Ramos (cell line): Measurements from ENCODE around the gene PLIN4.

ENCODE experiments used
- in situ Hi-C: fragments of 300-500 bp; cut with MboI; formaldehyde crosslinking; loops from one replicate; pipeline ENCODE4 v1.14.3; 2022; ENCODE audit warnings: low sequenced_read_pairs; ENCODE audit not compliant: unreplicated experiment

The PLIN4 gene

DNA sequence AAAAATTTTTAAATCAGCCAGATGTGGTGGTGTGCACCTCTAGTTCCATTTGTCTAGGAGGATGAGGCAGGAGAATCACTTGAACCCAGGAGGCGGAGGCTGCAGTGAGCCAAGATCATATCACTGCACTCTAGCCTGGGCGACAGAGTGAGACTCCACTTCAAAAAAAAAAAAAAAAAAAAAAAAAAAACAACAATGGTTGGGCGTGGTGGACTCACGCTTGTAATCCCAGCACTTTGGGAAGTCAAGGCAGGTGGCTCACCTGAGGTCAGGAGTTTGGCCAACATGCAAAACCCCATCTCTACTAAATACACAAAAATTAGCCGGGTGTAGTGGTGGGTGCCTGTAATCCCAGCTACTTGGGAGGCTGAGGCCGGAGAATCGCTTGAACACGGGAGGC, 9.1 kb upstream of the PLIN4 start:
- in situ Hi-C loops: loop anchor here (10.0 kb wide), 1 partner anchor 263 kb away; no protein-coding TSS in a partner anchor

DNA sequence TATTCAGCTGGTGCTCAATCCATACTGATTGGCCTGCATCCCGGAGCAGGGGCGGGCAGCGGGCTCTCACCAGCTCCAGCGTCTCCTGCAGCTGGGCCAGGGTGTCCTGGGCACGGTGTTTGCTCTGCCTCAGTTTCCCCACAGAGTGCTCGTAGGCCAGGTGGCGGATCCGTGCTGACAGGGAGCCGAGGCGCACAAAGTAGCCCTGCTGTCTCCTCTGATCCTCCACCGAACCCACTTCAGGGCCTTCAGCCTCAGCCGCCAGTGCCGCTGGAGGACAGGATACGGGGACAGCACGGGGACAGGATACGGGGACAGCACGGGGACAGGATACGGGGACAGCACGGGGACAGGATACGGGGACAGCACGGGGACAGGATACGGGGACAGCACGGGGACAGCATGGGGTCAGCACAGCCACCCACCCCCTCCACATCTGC, 7.3 kb upstream of the PLIN4 start:
- in situ Hi-C loops: loop anchor here (10.0 kb wide), 1 partner anchor 261 kb away; no protein-coding TSS in a partner anchor

DNA sequence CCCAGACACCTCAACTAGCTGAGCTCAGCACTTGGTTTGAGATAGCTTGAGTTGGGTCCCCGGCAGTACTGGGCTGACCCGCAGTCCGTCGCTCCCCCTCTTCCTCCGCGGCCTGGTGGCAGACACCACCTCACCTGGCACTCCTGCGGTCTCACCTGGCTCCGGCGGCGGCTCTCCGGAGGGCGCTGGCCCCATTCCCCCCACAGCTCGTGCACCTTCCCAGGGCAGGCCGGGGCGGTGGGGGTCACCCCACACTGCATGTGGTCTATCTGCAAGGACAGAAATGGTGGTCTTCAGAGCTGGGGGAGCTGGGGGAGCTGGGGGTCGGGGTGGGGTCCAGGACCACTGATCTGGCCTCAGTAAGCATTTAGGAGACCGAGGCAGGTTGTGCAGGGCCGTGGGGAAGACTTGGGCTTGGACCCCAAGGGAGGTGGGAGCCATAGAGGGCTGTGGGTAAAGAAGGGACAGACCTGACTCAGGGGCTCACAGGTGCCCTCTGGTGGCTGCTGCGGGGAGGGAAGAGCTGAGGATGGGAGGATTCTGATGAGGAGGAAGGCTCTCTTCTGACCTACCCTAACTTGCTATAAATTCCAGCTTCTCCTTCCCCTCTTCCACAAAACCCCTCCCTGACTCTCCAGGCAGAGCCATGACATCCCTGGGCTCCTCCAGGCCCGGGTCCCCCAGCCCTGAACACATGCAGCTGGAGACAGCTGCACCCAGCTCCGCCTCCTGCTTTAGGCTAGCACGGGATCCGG, 6.7 kb upstream of the PLIN4 start:
- in situ Hi-C loops: loop anchor here (10.0 kb wide), 1 partner anchor 260 kb away; no protein-coding TSS in a partner anchor

DNA sequence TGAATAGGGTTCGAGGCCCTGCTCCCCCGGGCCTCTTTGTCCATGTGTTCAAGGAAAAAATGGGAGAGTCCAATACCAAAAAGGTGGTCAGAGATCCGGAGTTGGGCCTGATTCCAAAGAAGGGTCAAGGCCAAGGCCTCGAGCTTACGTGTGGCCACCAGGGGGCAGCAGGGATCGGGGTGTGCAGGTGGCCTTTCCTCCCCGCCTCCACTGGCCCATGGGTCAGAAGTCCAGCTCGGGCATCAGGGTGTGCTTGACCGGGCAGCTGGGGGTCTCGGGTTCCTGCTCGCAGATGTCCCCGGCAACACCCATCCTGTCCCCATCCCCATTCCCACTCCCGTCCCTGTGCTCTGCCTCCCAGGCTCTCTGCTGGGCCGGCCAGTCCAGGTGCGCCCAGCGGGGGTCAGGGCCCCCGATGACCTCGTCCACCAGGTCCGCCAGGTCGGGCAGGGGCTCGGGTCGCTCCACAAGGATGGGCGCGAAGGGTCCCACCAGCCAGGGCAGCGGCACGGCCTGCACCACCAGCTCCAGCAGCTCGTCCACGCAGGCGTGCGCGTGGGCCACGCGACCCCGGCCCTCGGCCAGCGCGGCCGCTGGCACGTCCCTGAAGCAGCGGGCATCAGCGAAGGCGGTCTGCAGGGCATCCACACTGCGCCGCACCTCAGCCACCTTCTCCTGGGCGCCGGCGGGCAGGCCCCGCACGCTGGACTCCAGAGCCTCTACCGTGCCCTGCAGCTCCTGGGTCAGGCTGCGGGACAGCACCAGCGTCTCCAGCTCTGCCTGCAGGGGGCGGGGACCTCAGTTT, 5.2 kb upstream of the PLIN4 start:
- in situ Hi-C loops: loop anchor here (10.0 kb wide), 1 partner anchor 259 kb away; no protein-coding TSS in a partner anchor

DNA sequence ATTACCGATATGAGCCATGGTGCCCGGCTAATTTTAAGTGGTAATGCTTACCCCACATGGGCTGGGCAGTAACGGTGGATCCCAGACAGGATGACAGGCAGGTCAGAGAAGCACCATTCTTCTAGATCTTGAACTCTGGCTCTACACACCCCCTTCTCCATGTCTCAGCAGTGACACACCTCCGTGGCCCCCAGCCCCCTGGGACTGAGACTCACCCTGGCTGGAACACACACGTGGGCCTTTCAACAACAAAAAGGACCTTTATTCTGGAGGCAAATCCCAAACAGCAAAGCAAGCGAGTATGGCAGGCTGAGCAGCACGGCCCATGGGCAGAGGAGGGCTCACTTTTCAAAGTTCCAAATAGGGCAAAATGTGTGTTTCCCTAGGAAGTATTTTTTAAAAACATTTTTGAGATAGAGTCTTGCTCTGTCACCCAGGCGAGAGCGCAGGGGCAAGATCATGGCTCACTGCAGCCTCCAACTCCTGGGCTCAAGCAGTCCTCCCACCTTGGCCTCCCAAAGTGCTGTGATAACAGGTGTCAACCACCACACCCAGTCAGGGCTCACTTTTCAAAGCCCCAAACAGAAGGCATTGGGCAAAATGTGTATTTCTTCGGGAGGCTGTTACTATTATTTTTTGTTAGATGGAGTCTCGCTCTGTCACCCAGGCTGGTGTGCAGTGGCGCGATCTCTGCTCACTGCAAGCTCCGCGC, 4.2 kb upstream of the PLIN4 start:
- in situ Hi-C loops: loop anchor here (10.0 kb wide), 1 partner anchor 258 kb away; no protein-coding TSS in a partner anchor

DNA sequence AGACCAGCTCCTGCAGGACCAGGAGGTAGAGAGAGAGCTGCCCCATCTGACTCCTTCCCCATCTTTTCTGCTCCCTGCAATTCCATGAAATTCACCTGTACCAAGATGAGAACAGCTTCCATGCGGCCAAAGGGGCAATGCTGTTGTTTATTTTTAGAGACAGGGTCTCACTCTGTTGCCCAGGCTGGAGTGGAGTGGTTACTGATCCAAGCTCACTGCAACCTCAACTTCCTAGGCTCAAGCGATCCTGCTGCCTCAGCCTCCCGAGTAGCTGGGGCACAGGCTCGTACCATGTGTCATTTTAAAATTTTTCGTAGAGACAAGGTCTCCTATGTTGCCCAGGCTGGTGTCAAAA, 3.6 kb upstream of the PLIN4 start:
- in situ Hi-C loops: loop anchor here (10.0 kb wide), 1 partner anchor 257 kb away; no protein-coding TSS in a partner anchor

DNA sequence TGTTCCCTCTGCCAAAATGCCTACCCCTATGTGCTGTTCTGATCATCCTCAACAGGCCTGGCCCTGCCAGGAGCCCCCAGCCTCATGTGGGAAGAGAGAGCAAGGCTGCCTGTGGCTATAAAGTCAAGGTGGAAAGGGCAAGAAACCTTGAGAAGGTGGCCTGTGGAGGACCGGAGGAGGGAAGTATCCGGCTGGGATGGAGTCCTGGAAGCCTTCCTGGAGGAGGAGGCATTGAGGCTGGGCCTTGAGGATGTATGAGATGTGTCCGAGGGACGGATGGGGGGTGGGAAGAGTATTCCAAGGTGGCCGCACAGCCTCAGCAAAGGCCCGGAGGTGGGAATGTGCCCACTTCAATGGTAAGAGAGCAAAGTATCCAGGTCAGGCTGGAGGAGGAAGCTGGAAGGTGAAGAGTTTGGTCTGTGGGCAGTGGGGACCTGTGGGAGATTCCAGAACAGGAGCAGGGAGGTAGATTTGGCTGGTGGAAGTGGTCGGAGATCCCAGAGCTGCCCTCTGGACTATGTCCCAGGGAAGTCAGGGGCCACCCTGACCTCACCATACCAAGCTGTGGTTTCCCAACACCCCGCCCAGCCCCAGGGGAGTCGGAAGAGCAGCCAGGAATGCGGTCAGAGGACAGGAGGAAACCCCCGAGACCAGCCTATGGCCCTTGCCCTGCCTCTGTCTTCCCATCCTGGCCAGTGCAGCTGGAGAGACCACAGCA, 3.0 kb upstream of the PLIN4 start:
- in situ Hi-C loops: loop anchor here (10.0 kb wide), 1 partner anchor 257 kb away; no protein-coding TSS in a partner anchor

DNA sequence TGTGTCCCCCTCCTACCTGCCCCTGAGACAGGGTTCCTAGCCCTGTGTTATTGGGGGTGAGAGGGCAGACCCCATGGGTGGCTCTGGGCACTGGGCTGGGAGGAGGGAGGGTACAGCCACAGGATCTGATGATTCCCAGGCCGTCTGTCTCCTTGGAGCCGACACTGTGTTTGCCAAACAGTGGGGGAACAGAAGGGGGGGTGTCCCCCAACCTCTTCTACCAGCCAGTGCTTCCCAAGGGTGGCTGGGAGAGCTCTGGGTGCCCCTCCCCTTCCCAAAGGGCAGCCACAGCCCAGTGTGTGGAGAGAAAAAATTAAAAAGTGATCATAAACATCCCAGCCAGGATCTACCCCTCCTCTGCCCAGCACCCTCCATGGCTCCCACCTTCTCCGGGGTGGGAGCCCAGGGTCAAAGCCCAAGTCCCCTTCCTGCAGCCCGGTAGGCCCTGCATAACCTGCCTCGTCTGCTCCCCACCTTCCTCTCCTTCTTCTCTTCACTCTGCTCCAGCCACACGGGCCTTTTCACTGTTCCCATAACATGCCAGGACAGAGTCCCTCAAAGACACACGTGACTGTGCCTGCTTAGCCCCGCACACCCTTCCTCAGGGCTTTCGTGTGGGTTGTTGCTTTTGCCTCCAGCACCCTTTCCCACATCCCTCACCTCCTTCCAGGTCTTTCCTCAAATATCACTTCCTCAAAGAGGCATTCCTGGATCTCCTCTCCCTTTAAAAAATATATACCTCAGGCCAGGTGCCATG, 1.4 kb upstream of the PLIN4 start:
- in situ Hi-C loops: loop anchor here (10.0 kb wide), 1 partner anchor 255 kb away; no protein-coding TSS in a partner anchor

DNA sequence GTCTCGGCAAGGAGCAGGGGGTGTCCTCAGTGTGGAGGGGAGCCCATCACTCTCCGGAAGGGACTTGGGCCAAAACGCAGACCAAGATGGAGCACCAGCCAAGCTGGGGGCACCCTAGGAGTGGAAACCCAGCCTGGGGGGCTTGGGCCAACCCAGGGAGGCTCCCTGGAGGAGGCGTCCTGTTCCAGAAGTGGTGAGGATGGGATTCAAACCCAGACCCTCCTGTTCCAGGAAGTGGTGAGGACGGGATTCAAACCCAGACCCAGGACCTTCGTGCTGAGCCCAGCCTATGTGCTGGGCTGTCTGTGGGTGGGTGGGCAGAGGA, 848 bp upstream of the PLIN4 start:
- in situ Hi-C loops: no loop called here

DNA sequence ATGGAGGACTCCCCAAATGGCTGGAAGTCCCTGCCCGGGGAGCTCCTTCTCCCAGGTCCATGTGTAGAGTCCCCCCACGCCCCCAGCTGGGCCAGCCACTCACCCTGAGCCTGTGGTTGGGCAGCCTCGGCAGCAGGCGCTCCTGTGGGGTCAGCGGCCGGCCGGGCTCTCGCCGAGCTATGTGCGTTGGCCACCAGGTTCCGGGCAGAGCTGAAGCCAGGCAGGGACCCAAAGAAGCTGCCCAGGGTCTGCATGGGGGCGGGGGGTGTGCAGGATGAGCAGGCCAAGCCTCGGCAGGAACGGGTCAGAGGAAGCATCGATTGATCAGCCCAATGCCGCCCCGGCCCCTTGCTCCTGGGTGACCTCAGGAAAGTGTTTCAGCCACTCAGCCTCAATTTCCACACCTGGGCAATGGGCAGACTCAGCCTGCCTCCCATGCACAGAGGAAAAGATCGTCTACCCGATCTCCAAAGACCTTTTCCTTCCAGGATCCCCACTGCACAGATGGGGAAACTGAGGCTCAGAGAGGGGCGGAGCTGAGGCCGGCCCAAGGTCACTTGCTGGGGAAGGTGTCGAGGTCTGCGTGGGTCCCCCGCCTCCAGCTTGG, 732 bp downstream of the PLIN4 start:
- in situ Hi-C loops: no loop called here

DNA sequence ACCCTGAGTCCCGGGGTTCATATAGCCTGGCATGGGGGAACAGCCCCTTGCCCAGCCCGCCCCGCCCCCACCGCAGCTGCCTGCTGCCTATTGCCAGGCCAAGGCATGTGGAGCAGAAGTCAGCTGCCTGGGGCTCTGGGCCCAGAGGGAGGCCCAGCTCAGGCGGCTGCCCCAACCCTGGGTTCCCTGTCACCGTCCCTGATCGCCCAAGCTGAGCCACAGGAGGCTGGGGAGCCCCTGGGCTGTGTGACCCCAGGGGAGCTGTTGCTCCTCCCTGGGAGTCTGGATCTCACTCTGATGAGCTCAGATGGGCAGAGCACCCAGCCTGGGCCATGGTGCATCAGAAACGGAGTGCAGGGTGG, 1.4 kb downstream of the PLIN4 start:
- in situ Hi-C loops: no loop called here

DNA sequence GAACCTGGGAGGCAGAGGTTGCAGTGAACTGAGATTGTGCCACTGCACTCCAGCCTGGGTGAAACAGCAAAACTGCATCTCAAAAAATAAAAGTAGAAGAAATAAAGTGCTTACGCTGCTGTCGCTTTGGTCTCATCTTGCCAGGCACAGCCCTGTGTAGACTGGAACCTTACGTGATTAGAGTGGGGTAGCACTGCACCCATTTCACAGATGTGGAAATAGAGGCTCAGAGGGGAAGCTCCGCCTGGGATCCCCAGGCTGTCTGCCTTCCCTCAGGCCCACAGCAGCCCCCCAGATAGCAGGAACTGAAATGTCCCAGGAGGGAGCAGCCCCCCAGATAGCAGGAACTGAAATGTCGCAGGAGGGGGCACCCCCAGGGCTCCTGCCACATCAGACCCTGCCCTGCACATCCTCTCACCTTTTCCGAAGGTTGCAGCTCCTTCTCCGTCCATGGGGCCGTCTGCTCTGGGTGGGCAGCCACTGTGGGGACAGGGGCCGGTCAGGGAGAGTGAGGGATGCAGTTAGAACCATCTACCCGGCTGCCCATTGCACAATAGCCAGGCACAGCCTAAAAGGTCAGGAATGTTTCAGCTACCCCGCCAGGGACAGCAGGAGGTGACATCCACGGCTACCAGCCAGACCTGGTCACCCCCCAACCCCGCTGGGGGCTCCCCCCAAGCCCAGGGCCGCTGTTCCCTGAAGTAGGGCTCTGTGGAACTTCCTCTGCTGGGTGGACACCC, 1.9 kb downstream of the PLIN4 start:
- in situ Hi-C loops: no loop called here

DNA sequence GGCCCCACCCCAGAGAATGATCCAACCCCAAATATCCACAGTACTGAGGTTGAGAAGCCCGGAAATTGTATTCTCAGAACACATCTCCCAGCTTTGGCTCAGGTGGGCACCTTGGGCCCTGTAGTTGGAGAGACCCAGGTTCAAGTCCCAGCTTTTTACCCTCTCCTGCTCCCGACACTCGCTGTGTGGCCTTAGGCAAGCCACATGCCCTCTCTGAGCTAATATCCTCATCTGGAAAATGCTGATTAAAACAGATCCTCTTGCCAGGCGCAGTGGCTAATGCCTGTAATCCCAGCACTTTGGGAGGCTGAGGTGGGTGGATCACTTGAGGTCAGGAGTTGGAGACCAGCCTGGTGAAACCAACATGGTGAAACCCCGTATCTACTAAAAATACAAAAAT, 2.6 kb downstream of the PLIN4 start:
- in situ Hi-C loops: no loop called here

DNA sequence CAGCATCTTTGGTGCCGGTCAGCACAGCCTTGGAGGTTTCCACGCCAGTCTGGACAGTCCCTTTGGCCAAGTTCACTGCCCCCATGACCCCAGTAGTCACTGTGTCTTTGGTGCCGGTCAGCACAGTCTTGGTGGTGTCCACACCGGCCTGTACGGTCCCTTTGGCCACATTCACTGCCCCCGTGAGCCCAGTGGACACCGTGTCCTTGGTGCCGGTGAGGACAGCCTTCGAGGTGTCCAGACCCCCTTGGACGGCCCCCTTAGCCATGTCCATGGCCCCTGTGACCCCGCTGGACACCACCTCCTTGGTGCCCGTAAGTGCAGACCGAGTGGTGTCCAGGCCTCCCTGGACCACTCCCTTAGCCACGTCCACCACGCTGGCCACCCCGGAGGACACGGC, 5.0 kb downstream of the PLIN4 start:
- in situ Hi-C loops: no loop called here

DNA sequence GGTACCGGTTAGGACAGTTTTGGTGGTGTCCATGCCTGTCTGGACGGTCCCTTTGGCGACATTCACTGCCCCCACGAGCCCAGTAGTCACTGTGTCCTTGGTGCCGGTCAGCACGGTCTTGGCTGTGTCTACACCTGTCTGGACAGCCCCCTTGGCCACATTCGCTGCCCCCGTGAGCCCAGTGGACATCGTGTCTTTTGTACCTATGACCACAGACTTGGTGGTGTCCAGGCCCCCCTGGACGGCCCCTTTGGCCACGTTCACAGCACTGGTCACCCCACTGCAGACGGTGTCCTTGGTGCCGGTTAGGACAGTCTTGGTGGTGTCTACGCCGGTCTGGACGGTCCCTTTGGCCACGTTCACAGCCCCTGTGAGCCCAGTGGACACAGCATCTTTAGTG, 6.2 kb downstream of the PLIN4 start:
- in situ Hi-C loops: no loop called here

DNA sequence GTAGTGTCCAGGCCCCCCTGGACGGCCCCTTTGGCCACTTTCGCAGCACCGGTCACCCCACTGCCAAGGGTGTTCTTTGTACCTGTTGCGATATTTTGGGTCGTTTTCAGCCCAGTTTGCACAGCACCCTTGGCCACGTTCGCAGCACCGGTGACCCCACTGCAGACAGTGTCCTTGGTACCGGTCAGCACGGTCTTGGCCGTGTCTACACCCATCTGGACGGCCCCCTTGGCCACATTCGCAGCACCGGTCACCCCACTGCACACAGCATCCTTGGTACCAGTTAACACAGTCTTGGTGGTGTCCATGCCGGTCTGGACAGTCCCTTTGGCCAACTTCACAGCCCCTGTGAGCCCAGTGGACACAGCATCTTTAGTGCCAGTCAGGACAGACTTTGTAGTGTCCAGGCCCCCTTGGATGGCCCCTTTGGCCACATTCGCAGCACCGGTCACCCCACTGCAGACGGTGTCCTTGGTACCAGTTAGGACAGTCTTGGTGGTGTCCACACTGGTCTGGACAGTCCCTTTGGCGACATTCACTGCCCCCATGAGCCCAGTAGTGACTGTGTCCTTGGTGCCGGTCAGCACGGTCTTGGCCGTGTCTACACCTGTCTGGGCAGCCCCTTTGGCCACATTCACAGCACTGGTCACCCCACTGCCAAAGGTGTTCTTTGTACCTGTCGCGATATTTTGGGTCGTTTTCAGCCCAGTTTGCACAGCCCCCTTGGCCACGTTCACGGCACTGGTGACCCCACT, 6.8 kb downstream of the PLIN4 start:
- in situ Hi-C loops: no loop called here

DNA sequence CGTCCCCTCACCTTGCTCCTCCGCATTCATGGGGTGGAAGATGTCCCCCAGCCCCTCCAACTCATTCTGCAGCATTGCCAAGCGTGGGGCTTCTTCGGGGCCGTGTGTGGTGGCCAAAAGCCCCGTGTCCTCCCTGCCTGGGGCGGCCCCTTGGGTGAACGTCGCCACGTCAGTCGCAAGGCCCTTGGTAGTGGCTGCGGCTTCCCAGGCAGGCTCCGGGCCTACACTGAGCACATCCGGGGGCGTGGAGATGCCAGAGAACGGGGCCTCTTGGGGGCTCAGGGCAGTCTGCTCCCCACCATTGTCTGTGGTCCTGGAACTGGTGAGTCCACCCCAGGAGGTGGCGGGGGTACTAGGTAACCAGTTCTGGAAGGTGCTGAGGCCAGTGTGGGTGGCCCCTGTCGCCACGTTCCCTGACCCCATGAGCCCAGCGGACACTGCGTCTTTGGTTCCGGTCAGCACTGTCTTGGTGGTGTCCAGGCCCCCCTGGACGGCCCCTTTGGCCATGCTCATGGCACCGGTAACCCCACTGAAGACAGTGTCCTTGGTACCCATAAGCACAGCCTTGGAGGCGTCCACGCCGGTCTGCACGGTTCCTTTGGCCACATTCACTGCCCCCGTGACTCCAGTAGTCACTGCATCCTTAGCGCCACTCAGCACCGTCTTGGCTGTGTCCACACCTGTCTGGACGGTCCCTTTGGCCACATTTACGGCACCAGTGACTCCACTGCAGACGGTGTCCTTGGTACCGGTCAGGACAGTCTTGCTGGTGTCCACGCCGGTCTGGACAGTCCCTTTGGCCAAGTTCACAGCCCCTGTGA, 7.6 kb downstream of the PLIN4 start:
- in situ Hi-C loops: no loop called here
